ENCODE results near the gene DOLPP1. TPM values are rescaled to one million over a fixed set of nuclear protein-coding genes. Genes with fewer than 3 reads are reported as not detected.

The DOLPP1 gene
- polyA plus RNA-seq, 1 donor from 2014 or later, result 31.5 TPM

- Histone ChIP-seq H3F3A (ENCODE audit: insufficient read depth, low read length, poor library complexity, severe bottlenecking) (no peaks in the 10 kb centered on the region), H3K9ac (ENCODE audit: low read length) (peak overlapping the region; percentile 86), H3K9me3 (ENCODE audit: low read length) (no peaks in the 10 kb centered on the region), H2AFZ (ENCODE audit: low read depth, low read length) (no peak overlapping the region), H3K4me2 (ENCODE audit: low read length) (no peak overlapping the region), H3K27ac (ENCODE audit: low read length) (no peak overlapping the region), H4K20me1 (ENCODE audit: insufficient read depth) (no peaks in the 10 kb centered on the region), H3K4me3 (ENCODE audit: low read length) (peak overlapping the region; percentile 99), H3K36me3 (ENCODE audit: insufficient read depth, low read length) (peaks cover 4% of the 10 kb centered on the region), H3K79me2 (replicated peaks; ENCODE audit: insufficient read depth, low read length) (peaks cover 9% of the 10 kb centered on the region), H3K27me3 (ENCODE audit: insufficient read depth, low read depth, low read length) (no peaks in the 10 kb centered on the region), H3K9me2 (ENCODE audit: insufficient read depth, low read length) (no peaks in the 10 kb centered on the region)
- no peak for TF ChIP-seq EZH2 (IDR thresholded peaks at IDR 0.05; ENCODE audit: borderline replicate concordance, insufficient read depth, low read length, poor library complexity, severe bottlenecking)
- no peak for TF ChIP-seq CTCF (IDR thresholded peaks at IDR 0.05; ENCODE audit: poor library complexity, severe bottlenecking)
- TF ChIP-seq POLR2AphosphoS5 (IDR thresholded peaks at IDR 0.05), result no peak
- TF ChIP-seq SMC3 (conservative IDR thresholded peaks at IDR 0.05; ENCODE audit: poor library complexity), result no peak
- no peak for TF ChIP-seq RAD21 (conservative IDR thresholded peaks at IDR 0.05)
- no peak for TF ChIP-seq TAF1 (IDR thresholded peaks at IDR 0.05; ENCODE audit: low read depth)
- TF ChIP-seq EP300 (conservative IDR thresholded peaks at IDR 0.05; ENCODE audit: poor library complexity, severe bottlenecking), result no peak
- no peak for TF ChIP-seq MXI1 (conservative IDR thresholded peaks at IDR 0.05; ENCODE audit: poor library complexity, severe bottlenecking)
These were observed 43.2 kb upstream of the DOLPP1 start for GRCh38 chr9:129037767-129038098.

GRCh38 chr9:129038109-129038852, 42.6 kb upstream of the DOLPP1 start:
- Histone ChIP-seq H3F3A (ENCODE audit: insufficient read depth, low read length, poor library complexity, severe bottlenecking) (no peaks in the 10 kb centered on the region), H3K9me3 (ENCODE audit: low read length) (no peaks in the 10 kb centered on the region), H4K20me1 (ENCODE audit: insufficient read depth) (no peaks in the 10 kb centered on the region), H3K4me2 (ENCODE audit: low read length) (no peak overlapping the region), H3K36me3 (ENCODE audit: insufficient read depth, low read length) (peaks cover 4% of the 10 kb centered on the region), H3K27ac (ENCODE audit: low read length) (no peak overlapping the region), H3K4me3 (ENCODE audit: low read length) (peak overlapping the region; percentile 99), H2AFZ (ENCODE audit: low read depth, low read length) (no peak overlapping the region), H3K79me2 (replicated peaks; ENCODE audit: insufficient read depth, low read length) (peaks cover 9% of the 10 kb centered on the region), H3K9me2 (ENCODE audit: insufficient read depth, low read length) (no peaks in the 10 kb centered on the region), H3K9ac (ENCODE audit: low read length) (no peak overlapping the region), H3K27me3 (ENCODE audit: insufficient read depth, low read depth, low read length) (no peaks in the 10 kb centered on the region)
- TF ChIP-seq EP300 (conservative IDR thresholded peaks at IDR 0.05; ENCODE audit: poor library complexity, severe bottlenecking) (no peak), RAD21 (conservative IDR thresholded peaks at IDR 0.05) (no peak), MXI1 (conservative IDR thresholded peaks at IDR 0.05; ENCODE audit: poor library complexity, severe bottlenecking) (no peak), REST (IDR thresholded peaks at IDR 0.05; ENCODE audit: borderline replicate concordance) (no peak), CTCF (IDR thresholded peaks at IDR 0.05; ENCODE audit: poor library complexity, severe bottlenecking) (no peak), TAF1 (IDR thresholded peaks at IDR 0.05; ENCODE audit: low read depth) (no peak), POLR2AphosphoS5 (IDR thresholded peaks at IDR 0.05) (no peak), EZH2 (IDR thresholded peaks at IDR 0.05; ENCODE audit: borderline replicate concordance, insufficient read depth, low read length, poor library complexity, severe bottlenecking) (no peak), SMC3 (conservative IDR thresholded peaks at IDR 0.05; ENCODE audit: poor library complexity) (no peak)
